ENCODE data around the gene ZFP92. TPM values are rescaled to one million over a fixed set of nuclear protein-coding genes. Genes with fewer than 3 reads are reported as not detected.

The ZFP92 gene
- total and polyA plus RNA-seq, 2 of the 8 experiments (the other 6 are each of a cell fraction or from before 2014, with no cell fraction given), result 0.14 to 0.41 TPM

GRCh38 chrX:153392642-153393321 is 18.5 kb upstream of the ZFP92 start:
- Histone ChIP-seq H3K9ac (replicated peaks in 1 of 4; ENCODE audit: extremely low read depth in 1 of 4, low read depth in 3 of 4, low read length in 3 of 4) (no peak overlapping the region), H4K20me1 (replicated peaks in 1 of 2; ENCODE audit: control insufficient read depth in 1 of 2, insufficient read depth in 2 of 2, low read length in 2 of 2) (no peaks in the 10 kb centered on the region), H3K23ac (ENCODE audit: insufficient read length) (no peak overlapping the region), H3K27me3 (replicated peaks in 1 of 4; ENCODE audit: control insufficient read depth in 3 of 4, extremely low read depth in 1 of 4, insufficient read depth in 3 of 4, low read length in 3 of 4) (no peaks in the 10 kb centered on the region; a peak in 1 of 7 replicates), H2BK120ac (replicated peaks; ENCODE audit: low read depth, low read length) (no peak overlapping the region), H3K27ac (ENCODE audit: low read depth, low read length) (no peak overlapping the region), H3K4me2 (ENCODE audit: insufficient read depth in 1 of 2, low read depth in 2 of 2, low read length in 2 of 2) (no peak overlapping the region), H3K79me1 (ENCODE audit: low read depth, low read length) (no peaks in the 10 kb centered on the region), H3K79me2 (ENCODE audit: control insufficient read depth in 1 of 2, insufficient read depth in 2 of 2, low read length in 2 of 2) (no peaks in the 10 kb centered on the region), H3K36me3 (ENCODE audit: control insufficient read depth in 2 of 4, insufficient read depth in 4 of 4, low read length in 3 of 4) (no peaks in the 10 kb centered on the region), H2BK20ac (ENCODE audit: low read length) (no peak overlapping the region), H3K9me3 (ENCODE audit: insufficient read depth in 2 of 2, low read depth in 1 of 2, low read length in 1 of 2) (peaks cover 0 to 15% of the 10 kb centered on the region in 2 experiments; a peak in 1 of 4 replicates), H3K18ac (ENCODE audit: extremely low read depth, low read length) (no peak overlapping the region), H3K23me2 (ENCODE audit: low read depth, low read length) (peaks cover 29% of the 10 kb centered on the region; the same call in 1 of the 2 replicates), H4K8ac (ENCODE audit: extremely low read depth, insufficient read depth, low read length) (no peak overlapping the region), H2AFZ (ENCODE audit: low read length) (no peak overlapping the region), H3K14ac (ENCODE audit: insufficient read length) (no peak overlapping the region), H4K5ac (ENCODE audit: insufficient read length, low read depth, low read length) (no peak overlapping the region), H3K56ac (replicated peaks; ENCODE audit: insufficient read length, low read depth, low read length) (no peak overlapping the region), H3K4me3 (ENCODE audit: extremely low read depth in 1 of 4, insufficient read depth in 2 of 4, low read depth in 3 of 4, low read length in 4 of 4) (no peak overlapping the region), H3K4ac (replicated peaks; ENCODE audit: insufficient read length, low read depth, low read length) (no peak overlapping the region), H2BK15ac (ENCODE audit: low read length) (no peak overlapping the region), H2BK12ac (ENCODE audit: low read depth, low read length) (no peak overlapping the region), H4K91ac (replicated peaks; ENCODE audit: insufficient read length, low read length) (no peak overlapping the region), H3K4me1 (replicated peaks in 1 of 4; ENCODE audit: control insufficient read depth in 3 of 4, insufficient read depth in 4 of 4, low read length in 3 of 4) (no peaks in the 10 kb centered on the region), H2BK5ac (ENCODE audit: low read depth, low read length) (no peak overlapping the region), H2AK5ac (ENCODE audit: low read depth, low read length) (no peak overlapping the region)
- POLR2A ChIA-PET (ENCODE audit: partially characterized antibody), result no interaction called here
- DNase-seq (ENCODE audit: low read depth in 1 of 2, low spot score in 2 of 2) (no peak), FAIRE-seq (no peak)
- CTCF ChIA-PET (ENCODE audit: partially characterized antibody), result interaction anchor here (0.6 to 1.2 kb wide), 3 partner anchors 13 to 360 kb away, joined by 3 to 4 read pairs (median 3); no protein-coding TSS in a partner anchor
- WGBS, 2 experiments (ENCODE audit: extremely low coverage in 1 of 2, insufficient coverage in 1 of 2, insufficient read length in 1 of 2, insufficient replicate concordance in 2 of 2, low coverage in 1 of 2, low lambda C conversion rate in 2 of 2, missing lambda C conversion rate in 1 of 2), result 94% methylated on average over 9 of the region's 16 CpGs; no CpG with 5 or more reads in 1 of the 2 experiments
- no peak for TF ChIP-seq POU5F1 (IDR thresholded peaks at IDR 0.05; ENCODE audit: low read depth, low read length)
- TF ChIP-seq CBX8 (IDR thresholded peaks at IDR 0.05; ENCODE audit: borderline replicate concordance, low read depth, low read length), result no peak
- no peak for TF ChIP-seq FOSL1 (IDR thresholded peaks at IDR 0.05; ENCODE audit: insufficient read depth, low read depth, low read length)
- no peak for TF ChIP-seq SRF (IDR thresholded peaks at IDR 0.05; ENCODE audit: low read depth, low read length)
- no peak for TF ChIP-seq ATF2 (IDR thresholded peaks at IDR 0.05; ENCODE audit: low read length)
- no peak for TF ChIP-seq EGR1 (IDR thresholded peaks at IDR 0.05; ENCODE audit: borderline replicate concordance, low read depth, low read length)
- TF ChIP-seq SP1 (IDR thresholded peaks at IDR 0.05; ENCODE audit: low read depth, low read length), result no peak
- no peak for TF ChIP-seq SIN3A (conservative IDR thresholded peaks at IDR 0.05 in 1 of 2, IDR thresholded peaks at IDR 0.05 in 1 of 2; ENCODE audit: low read depth in 1 of 2, low read length in 2 of 2)
- TF ChIP-seq SAP30 (IDR thresholded peaks at IDR 0.05; ENCODE audit: insufficient read depth, insufficient replicate concordance, low read length), result no peak
- TF ChIP-seq MAFK (IDR thresholded peaks at IDR 0.05; ENCODE audit: low read depth, low read length), result no peak
- TF ChIP-seq BCL11A (IDR thresholded peaks at IDR 0.05; ENCODE audit: low read depth in 2 of 2, low read length in 2 of 2), result no peak

All from H1 (cell line).